Fibroblast of lung (primary cell): ENCODE measurements around the gene MPG. TPM values are rescaled to one million over a fixed set of nuclear protein-coding genes. Genes with fewer than 3 reads are reported as not detected.

Experiments used
- DNase-seq, 2 donors: peaks; one replicate each; pipeline versions ENCODE4 v3.0.0 to v3.0.0-alpha.2; 2010; ENCODE audit warnings: low read depth in 2 of 2
- H2AFZ ChIP-seq: 2 replicates; pipeline ENCODE4 v1.5.1; 2012; ENCODE audit warnings: low read length, control low read depth, inconsistent platforms
- H3K27ac ChIP-seq: 2 replicates; pipeline ENCODE4 v1.5.1; 2011; ENCODE audit warnings: low read length, control low read depth; ENCODE audit not compliant: insufficient read depth
- H3K27me3 ChIP-seq: 2 replicates; pipeline ENCODE4 v1.5.1; 2011; ENCODE audit warnings: mild to moderate bottlenecking, low read length; ENCODE audit not compliant: control insufficient read depth, insufficient read depth
- H3K36me3 ChIP-seq: 2 replicates; pipeline ENCODE4 v1.5.1; 2011; ENCODE audit warnings: low read length; ENCODE audit not compliant: control insufficient read depth, insufficient read depth
- H3K4me1 ChIP-seq: 2 replicates; pipeline ENCODE4 v1.5.1; 2011; ENCODE audit warnings: low read length; ENCODE audit not compliant: control insufficient read depth, insufficient read depth; ENCODE audit errors: extremely low read depth
- H3K4me2 ChIP-seq: 2 replicates; pipeline ENCODE4 v1.5.1; 2011; ENCODE audit warnings: low read length, control low read depth; ENCODE audit not compliant: insufficient read depth; ENCODE audit errors: extremely low read depth
- H3K4me3 ChIP-seq, 4 experiments: fragments of 200-600 bp in 1 of 4; sonication (generic) in 1 of 4; replicated peaks in 1 of 4; 2 replicates each; pipeline ENCODE4 v1.5.1; 2011 to 2016; ENCODE audit warnings: low read length in 4 of 4, low read depth in 3 of 4, mild to moderate bottlenecking in 3 of 4, control low read depth in 2 of 4, inconsistent platforms in 1 of 4, mixed read lengths in 1 of 4; ENCODE audit not compliant: insufficient read depth in 1 of 4; ENCODE audit errors: control extremely low read depth in 1 of 4
- H3K79me2 ChIP-seq: 2 replicates; pipeline ENCODE4 v1.5.1; 2012; ENCODE audit warnings: mild to moderate bottlenecking, low read length, inconsistent platforms; ENCODE audit not compliant: control insufficient read depth, insufficient read depth
- H3K9ac ChIP-seq: 2 replicates; pipeline ENCODE4 v1.5.1; 2011; ENCODE audit warnings: mild to moderate bottlenecking, low read length, control low read depth; ENCODE audit not compliant: insufficient read depth
- H3K9me3 ChIP-seq: 2 replicates; pipeline ENCODE4 v1.5.1; 2012; ENCODE audit warnings: low read depth, low read length; ENCODE audit not compliant: control insufficient read depth, insufficient read depth
- H4K20me1 ChIP-seq: 2 replicates; pipeline ENCODE4 v1.5.1; 2011; ENCODE audit warnings: low read length; ENCODE audit not compliant: control insufficient read depth, insufficient read depth; ENCODE audit errors: extremely low read depth
- EZH2 ChIP-seq: IDR thresholded peaks from 2 replicates; pipeline ENCODE4 v1.5.1; 2012; ENCODE audit warnings: low read length, control low read depth, mild to moderate bottlenecking; ENCODE audit errors: missing control alignments
- polyA plus RNA-seq, 2 donors: library from polyadenylated mRNA; depleted of rRNA in 1 of 2; stranded (reverse) in 1 of 2; unstranded in 1 of 2; fragments of >200 nt; gene quantifications; 2 replicates each; pipeline ENCODE4 v1.2.1, GENCODE V29; 2011 to 2012; ENCODE audit warnings: missing spikeins in 1 of 2
- total RNA-seq: library from RNA; depleted of rRNA; stranded (reverse); fragments of >200 nt; gene quantifications from 2 replicates; pipeline ENCODE4 v1.2.1, GENCODE V29; 2014
- TF ChIP-seq, protein P1 (sequence below), 2 donors: IDR thresholded peaks in 1 of 2; conservative IDR thresholded peaks in 1 of 2; 1 replicate in 1 of 2; 2 replicates in 1 of 2; pipeline ENCODE4 v1.5.1; 2011 to 2012; ENCODE audit warnings: low read length in 2 of 2, control low read depth in 1 of 2, inconsistent platforms in 1 of 2, low read depth in 1 of 2, mild to moderate bottlenecking in 1 of 2

Gene MPG
- total and polyA plus RNA-seq, 2 donors (not counting 1 experiment from before 2014, with no cell fraction given), result 45.4 to 268 TPM

DNA sequence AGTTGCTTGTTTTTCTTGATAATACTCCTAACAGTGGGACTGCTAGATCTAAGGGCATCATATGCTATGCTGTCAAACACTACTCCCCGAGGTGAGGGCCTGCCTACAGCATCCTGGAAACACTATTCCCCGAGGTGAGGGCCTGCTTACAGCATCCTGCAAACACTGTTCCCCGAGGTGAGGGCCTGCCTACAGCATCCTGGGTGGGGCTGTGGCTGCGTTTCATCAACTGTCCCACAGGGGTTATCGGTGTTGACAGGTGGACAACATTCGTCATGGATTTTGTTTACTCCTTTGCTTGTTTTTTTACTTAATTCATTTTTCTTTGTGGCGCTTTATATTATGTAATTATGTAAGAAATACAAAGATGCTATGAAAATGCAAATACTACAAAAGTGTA lies 38.0 kb downstream of the MPG start:
- H3K4me2 ChIP-seq, result no peak overlapping the region
- no peaks in the 10 kb centered on the region for H3K9me3 ChIP-seq
- peaks cover 17% of the 10 kb centered on the region for H3K4me1 ChIP-seq
- H4K20me1 ChIP-seq, result no peaks in the 10 kb centered on the region
- no peak for DNase-seq
- H3K27ac ChIP-seq, result no peak overlapping the region
- H3K79me2 ChIP-seq, result no peaks in the 10 kb centered on the region
- no peak overlapping the region for H3K4me3 ChIP-seq
- H3K36me3 ChIP-seq, result peaks cover 7% of the 10 kb centered on the region
- no peak overlapping the region for H3K9ac ChIP-seq
- H3K27me3 ChIP-seq, result no peaks in the 10 kb centered on the region
- H2AFZ ChIP-seq, result no peak overlapping the region
- TF ChIP-seq EZH2, result no peak
- TF ChIP-seq, protein P1, sequence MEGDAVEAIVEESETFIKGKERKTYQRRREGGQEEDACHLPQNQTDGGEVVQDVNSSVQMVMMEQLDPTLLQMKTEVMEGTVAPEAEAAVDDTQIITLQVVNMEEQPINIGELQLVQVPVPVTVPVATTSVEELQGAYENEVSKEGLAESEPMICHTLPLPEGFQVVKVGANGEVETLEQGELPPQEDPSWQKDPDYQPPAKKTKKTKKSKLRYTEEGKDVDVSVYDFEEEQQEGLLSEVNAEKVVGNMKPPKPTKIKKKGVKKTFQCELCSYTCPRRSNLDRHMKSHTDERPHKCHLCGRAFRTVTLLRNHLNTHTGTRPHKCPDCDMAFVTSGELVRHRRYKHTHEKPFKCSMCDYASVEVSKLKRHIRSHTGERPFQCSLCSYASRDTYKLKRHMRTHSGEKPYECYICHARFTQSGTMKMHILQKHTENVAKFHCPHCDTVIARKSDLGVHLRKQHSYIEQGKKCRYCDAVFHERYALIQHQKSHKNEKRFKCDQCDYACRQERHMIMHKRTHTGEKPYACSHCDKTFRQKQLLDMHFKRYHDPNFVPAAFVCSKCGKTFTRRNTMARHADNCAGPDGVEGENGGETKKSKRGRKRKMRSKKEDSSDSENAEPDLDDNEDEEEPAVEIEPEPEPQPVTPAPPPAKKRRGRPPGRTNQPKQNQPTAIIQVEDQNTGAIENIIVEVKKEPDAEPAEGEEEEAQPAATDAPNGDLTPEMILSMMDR (conservative IDR thresholded peaks at IDR 0.05 in 1 of 2, IDR thresholded peaks at IDR 0.05 in 1 of 2; ENCODE audit: low read depth in 1 of 2, low read length in 2 of 2), result no peak

DNA sequence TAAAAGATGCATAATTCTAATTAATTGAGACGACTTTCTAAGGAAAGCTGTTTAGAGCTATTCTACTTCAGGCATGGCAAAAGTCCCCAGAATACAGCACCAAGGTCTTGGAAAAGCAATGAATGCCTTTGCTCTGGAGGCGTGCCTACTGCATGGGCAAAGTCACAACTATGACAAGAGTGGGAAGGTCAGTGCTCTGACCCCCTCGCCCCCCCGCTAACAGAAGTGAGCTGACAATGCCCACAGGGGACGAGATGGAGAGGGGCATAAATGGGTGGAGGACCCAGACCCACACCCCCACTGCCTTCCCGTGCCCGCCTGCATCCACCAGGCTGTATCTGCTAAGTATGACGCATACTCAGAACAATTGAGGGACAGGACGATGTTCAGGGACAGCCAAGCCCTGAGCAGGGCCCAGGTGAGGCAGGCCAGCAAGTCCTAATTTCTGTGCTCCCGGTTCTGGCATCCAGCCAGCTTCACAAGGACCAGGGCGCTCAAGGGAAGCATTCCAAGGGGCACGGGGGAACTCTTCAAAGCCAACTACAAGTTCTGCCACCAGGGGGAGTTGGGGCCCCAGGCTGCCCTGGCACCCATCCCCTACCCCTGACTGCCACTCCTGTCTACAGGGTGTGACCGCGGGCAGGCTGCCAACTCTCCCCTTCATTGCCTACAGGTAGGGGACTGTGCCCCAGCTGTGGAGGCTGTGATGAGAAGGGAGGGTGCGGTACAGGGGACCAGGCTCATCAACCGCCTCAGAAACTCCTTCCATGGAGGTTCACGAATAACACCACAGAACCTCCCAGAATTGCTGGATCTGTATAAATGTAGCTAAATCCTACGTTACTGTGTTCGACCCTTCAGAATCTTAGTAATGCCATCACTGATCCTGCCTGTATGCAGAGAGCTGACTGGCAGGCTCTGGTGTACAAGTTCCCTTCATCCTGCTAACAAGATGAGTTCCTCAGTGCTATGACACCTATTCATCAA lies 39.6 kb downstream of the MPG start:
- TF ChIP-seq, protein P1 (conservative IDR thresholded peaks at IDR 0.05 in 1 of 2, IDR thresholded peaks at IDR 0.05 in 1 of 2; ENCODE audit: low read depth in 1 of 2, low read length in 2 of 2), result peak; percentile 57 to 70
- TF ChIP-seq EZH2, result no peak
- DNase-seq, result peak; percentile 21 to 41
- Histone ChIP-seq H3K4me3 (no peak overlapping the region), H3K27me3 (no peaks in the 10 kb centered on the region), H3K79me2 (no peaks in the 10 kb centered on the region), H3K4me2 (no peak overlapping the region), H3K9me3 (no peaks in the 10 kb centered on the region), H3K36me3 (peaks cover 1% of the 10 kb centered on the region), H3K27ac (no peak overlapping the region), H3K9ac (no peak overlapping the region), H4K20me1 (no peaks in the 10 kb centered on the region), H2AFZ (no peak overlapping the region), H3K4me1 (peaks cover 15% of the 10 kb centered on the region)

DNA sequence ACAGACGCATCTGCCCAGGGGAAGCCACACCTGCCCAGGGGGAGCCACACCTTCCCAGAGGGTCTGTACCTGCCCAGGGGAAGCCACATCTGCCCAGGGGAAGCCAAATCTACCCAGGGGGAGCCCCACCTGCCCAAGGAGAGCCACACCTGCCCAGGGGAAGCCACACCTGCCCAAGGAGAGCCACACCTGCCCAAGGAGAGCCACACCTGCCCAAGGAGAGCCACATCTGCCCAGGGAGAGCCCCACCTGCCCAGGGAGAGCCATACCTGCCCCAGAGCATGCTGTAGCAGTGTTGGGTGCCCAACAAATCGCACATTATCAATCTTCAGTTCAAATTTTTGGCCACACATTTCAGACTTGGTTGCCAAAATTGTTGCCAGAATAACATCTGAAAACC lies 40.8 kb downstream of the MPG start:
- Histone ChIP-seq H3K79me2 (no peaks in the 10 kb centered on the region), H3K27ac (no peak overlapping the region), H3K36me3 (no peaks in the 10 kb centered on the region), H3K4me3 (no peak overlapping the region), H3K9me3 (no peaks in the 10 kb centered on the region), H3K4me1 (peaks cover 4% of the 10 kb centered on the region), H2AFZ (no peak overlapping the region), H3K4me2 (no peak overlapping the region), H4K20me1 (no peaks in the 10 kb centered on the region), H3K27me3 (no peaks in the 10 kb centered on the region), H3K9ac (no peak overlapping the region)
- no peak for TF ChIP-seq EZH2
- TF ChIP-seq, protein P1 (conservative IDR thresholded peaks at IDR 0.05 in 1 of 2, IDR thresholded peaks at IDR 0.05 in 1 of 2; ENCODE audit: low read depth in 1 of 2, low read length in 2 of 2), result no peak
- no peak for DNase-seq
